Natural killer cell (primary cell): ENCODE data around the gene NUFIP1. TPM values are rescaled to one million over a fixed set of nuclear protein-coding genes. Genes with fewer than 3 reads are reported as not detected.
A peak's percentile ranks its signal among the peaks of the same experiment; 100 is the strongest.

Experiments
- ATAC-seq, 3 donors: fragments of 150-1000 bp in 2 of 3; fragments of 200-7000 bp in 1 of 3; cut with Tn5 transposase; 1 replicate in 1 of 3; 2 replicates in 2 of 3; pipeline ENCODE4 v1.10.0; 2021; ENCODE audit warnings: mild to moderate bottlenecking in 2 of 3, moderate library complexity in 2 of 3
- DNase-seq, 2 donors: peaks; one replicate each; pipeline versions ENCODE4 v3.0.0 to v3.0.0-alpha.2; 2013 to 2021; ENCODE audit warnings: mixed read lengths in 1 of 2
- H3K27ac ChIP-seq: one replicate; pipeline ENCODE4 v1.5.1; 2013; ENCODE audit warnings: mild to moderate bottlenecking, low read length
- H3K27me3 ChIP-seq: one replicate; pipeline ENCODE4 v1.6.1; 2013; ENCODE audit warnings: low read length; ENCODE audit not compliant: control insufficient read depth, insufficient read depth
- H3K36me3 ChIP-seq: one replicate; pipeline ENCODE4 v1.6.1; 2013; ENCODE audit warnings: low read length; ENCODE audit not compliant: control insufficient read depth, insufficient read depth
- H3K4me1 ChIP-seq: one replicate; pipeline ENCODE4 v1.6.1; 2013; ENCODE audit warnings: low read length; ENCODE audit not compliant: control insufficient read depth, insufficient read depth
- H3K4me3 ChIP-seq: one replicate; pipeline ENCODE4 v1.5.1; 2013; ENCODE audit warnings: low read length
- H3K9me3 ChIP-seq: one replicate; pipeline ENCODE4 v1.6.1; 2013; ENCODE audit warnings: low read length; ENCODE audit not compliant: control insufficient read depth, insufficient read depth
- H3K27ac Mint-ChIP-seq, 2 donors: one replicate each; pipeline ENCODE4 v1.8.0; 2022; ENCODE audit warnings: mild to moderate bottlenecking in 2 of 2, mixed read lengths in 2 of 2, moderate library complexity in 1 of 2
- H3K27me3 Mint-ChIP-seq, 2 donors: one replicate each; pipeline ENCODE4 v1.8.0; 2022; ENCODE audit warnings: low read depth in 2 of 2, mixed read lengths in 2 of 2
- H3K36me3 Mint-ChIP-seq: one replicate; pipeline ENCODE4 v1.8.0; 2022; ENCODE audit warnings: mixed read lengths
- H3K4me1 Mint-ChIP-seq, 2 donors: one replicate each; pipeline ENCODE4 v1.8.0; 2022; ENCODE audit warnings: mixed read lengths in 2 of 2
- H3K4me3 Mint-ChIP-seq: one replicate; pipeline ENCODE4 v1.8.0; 2022; ENCODE audit warnings: mild to moderate bottlenecking, moderate library complexity, mixed read lengths
- H3K9me3 Mint-ChIP-seq, 2 donors: one replicate each; pipeline ENCODE4 v1.8.0; 2022; ENCODE audit warnings: mixed read lengths in 2 of 2
- WGBS: methylation state at CpG from one replicate; pipeline ENCODE4 v1.1.7; 2013; ENCODE audit warnings: missing lambda C conversion rate; ENCODE audit not compliant: insufficient coverage; 5-methylcytosine and 5-hydroxymethylcytosine counted together
- intact Hi-C: fragments of 100-400 bp; cut with micrococcal nuclease; formaldehyde crosslinking; loops from one replicate; pipeline ENCODE4 v1.14.2; 2022
- total RNA-seq, 4 donors: library from RNA; stranded (reverse); fragments of 120-200 nt in 1 of 4; gene quantifications; one replicate each; pipeline versions ENCODE4 v1.2.3 to v1.2.4, GENCODE V29; 2013 to 2022
- TF ChIP-seq, protein P1 (sequence below): fragments of 200-600 bp; IDR thresholded peaks from one replicate; pipeline ENCODE4 v1.8.0; 2022; ENCODE audit warnings: antibody characterized with exemption

The NUFIP1 gene
- total RNA-seq: 1 to 10 TPM; 4.1 to 6.2 (median 4.4) TPM
- total RNA-seq (2013): 2.7 TPM

DNA sequence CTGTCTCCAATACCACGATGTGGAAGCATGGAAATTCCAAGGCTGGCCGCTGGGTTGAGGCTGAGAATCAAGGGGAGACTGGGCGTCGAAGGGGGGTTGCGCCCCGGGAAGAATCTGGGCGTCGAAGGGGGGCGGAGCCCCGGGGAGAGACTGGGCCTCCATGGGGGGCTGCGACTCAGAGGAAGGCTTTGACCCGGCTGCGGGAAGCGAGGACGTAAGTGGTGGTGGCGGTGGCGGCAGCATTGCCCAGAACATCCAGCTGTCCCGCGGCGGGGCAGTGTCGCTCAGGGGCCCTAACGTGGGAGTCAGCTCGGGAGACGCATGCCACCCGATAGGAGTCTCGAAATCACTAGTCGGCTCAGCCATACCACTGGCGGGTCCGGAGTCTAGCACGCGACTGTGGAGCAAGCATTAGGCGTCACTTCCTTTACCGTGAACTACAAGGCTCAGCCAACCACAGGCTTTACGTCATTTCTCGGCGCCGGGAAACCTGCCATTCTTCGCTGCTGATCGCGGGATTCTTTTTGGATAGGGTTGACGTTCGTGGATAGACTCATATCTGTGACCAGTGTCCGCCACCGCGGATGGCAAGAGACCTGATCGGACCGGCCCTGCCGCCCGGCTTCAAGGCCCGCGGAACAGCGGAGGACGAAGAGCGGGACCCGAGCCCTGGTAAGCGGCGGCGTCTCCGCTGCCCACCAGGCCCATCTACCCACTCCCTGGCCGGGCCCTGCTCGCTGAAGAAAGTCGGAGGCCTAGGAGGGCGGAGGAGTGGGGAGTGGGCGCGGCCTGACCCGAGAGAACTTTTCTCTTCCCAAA, at the start of gene NUFIP1, which contains the start of gene GPALPP1:
TSS of gene NUFIP1 (minus strand) at position 401 of the 819 bp plus-strand sequence. CDS start at position 366, 35 bp downstream.
TSS of gene GPALPP1 (plus strand) at position 468 of the 819 bp plus-strand sequence. CDS start at position 585, 117 bp downstream.
- Histone ChIP-seq H3K36me3 (no peaks in the 10 kb centered on the region), H3K4me3 (peak within 1 kb of the TSS; percentile 86), H3K9me3 (no peaks in the 10 kb centered on the region), H3K4me1 (peaks cover 25% of the 10 kb centered on the region), H3K27ac (peak within 1 kb of the TSS; percentile 76), H3K27me3 (no peaks in the 10 kb centered on the region)
- Mint-ChIP-seq H3K4me1 (peaks cover 51 to 62% of the 10 kb centered on the region in 2 donors), H3K36me3 (no peaks in the 10 kb centered on the region), H3K27me3 (no peaks in the 10 kb centered on the region), H3K4me3 (peak within 1 kb of the TSS; percentile 99), H3K9me3 (no peaks in the 10 kb centered on the region), H3K27ac (peak within 1 kb of the TSS; percentile 96 to 97)
- intact Hi-C loops: loop anchor here (1.0 kb wide), 1 partner anchor 71 kb away; no protein-coding TSS in a partner anchor
- under 1% methylated on average over 59 of the region's 66 CpGs for WGBS
- peak; percentile 95 to 97 (median 97) for ATAC-seq
- DNase-seq: peak; percentile 89 to 96
- TF ChIP-seq, protein P1, sequence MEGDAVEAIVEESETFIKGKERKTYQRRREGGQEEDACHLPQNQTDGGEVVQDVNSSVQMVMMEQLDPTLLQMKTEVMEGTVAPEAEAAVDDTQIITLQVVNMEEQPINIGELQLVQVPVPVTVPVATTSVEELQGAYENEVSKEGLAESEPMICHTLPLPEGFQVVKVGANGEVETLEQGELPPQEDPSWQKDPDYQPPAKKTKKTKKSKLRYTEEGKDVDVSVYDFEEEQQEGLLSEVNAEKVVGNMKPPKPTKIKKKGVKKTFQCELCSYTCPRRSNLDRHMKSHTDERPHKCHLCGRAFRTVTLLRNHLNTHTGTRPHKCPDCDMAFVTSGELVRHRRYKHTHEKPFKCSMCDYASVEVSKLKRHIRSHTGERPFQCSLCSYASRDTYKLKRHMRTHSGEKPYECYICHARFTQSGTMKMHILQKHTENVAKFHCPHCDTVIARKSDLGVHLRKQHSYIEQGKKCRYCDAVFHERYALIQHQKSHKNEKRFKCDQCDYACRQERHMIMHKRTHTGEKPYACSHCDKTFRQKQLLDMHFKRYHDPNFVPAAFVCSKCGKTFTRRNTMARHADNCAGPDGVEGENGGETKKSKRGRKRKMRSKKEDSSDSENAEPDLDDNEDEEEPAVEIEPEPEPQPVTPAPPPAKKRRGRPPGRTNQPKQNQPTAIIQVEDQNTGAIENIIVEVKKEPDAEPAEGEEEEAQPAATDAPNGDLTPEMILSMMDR: no peak

DNA sequence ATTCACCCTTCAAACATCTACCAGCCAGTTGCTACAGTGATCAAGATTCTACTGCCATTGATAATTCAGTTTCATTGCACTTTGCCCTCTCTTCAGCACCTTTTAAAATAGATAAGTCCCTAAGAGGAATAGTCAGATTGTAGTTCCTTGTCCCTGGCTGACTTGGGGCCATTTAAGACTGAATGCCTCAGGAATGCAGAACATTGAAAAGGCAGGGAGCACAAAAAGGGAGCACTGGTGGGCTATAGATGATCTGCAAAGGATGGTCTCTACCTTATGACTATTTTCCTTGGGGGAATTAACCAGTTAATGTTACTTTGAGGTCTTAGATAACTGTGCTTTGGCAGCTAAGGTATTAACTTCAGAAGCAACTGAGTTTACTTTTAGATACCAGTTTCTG, 46.9 kb upstream of the NUFIP1 start:
- Mint-ChIP-seq H3K9me3 (no peaks in the 10 kb centered on the region), H3K27me3 (no peaks in the 10 kb centered on the region), H3K36me3 (peaks cover 5% of the 10 kb centered on the region), H3K4me3 (no peak overlapping the region), H3K4me1 (no peaks in the 10 kb centered on the region), H3K27ac (no peak overlapping the region)
- H3K27me3 ChIP-seq: no peaks in the 10 kb centered on the region
- no peaks in the 10 kb centered on the region for H3K9me3 ChIP-seq
- no peak overlapping the region for H3K27ac ChIP-seq
- intact Hi-C loops: no loop called here
- H3K4me3 ChIP-seq: no peak overlapping the region
- TF ChIP-seq, protein P1: no peak
- H3K4me1 ChIP-seq: no peaks in the 10 kb centered on the region
- ATAC-seq: no peak
- peaks cover 5% of the 10 kb centered on the region for H3K36me3 ChIP-seq
- no peak for DNase-seq

DNA sequence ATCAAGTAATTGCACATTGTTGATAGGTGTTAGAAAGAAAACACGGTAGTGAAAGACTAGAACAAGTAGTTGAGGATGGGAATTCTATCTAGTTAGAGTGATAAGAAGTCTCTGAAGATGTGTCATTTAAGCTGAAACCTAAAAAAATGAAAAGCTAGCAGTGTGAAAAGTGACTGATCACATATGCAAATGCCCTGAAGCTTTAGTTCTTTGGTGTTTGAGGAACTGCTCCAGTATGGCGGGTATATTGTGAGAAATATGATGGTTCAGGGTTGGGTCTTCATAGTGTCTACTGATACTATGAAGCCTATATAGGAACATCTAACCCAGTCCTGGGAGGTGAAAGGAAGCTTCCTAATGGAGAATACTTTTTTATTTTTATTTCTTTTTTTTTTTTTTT, 45.1 kb upstream of the NUFIP1 start:
- Mint-ChIP-seq H3K36me3 (peaks cover 5% of the 10 kb centered on the region), H3K4me3 (no peak overlapping the region), H3K27ac (no peak overlapping the region), H3K4me1 (no peaks in the 10 kb centered on the region), H3K9me3 (no peaks in the 10 kb centered on the region), H3K27me3 (no peaks in the 10 kb centered on the region)
- ATAC-seq: no peak
- Histone ChIP-seq H3K4me1 (no peaks in the 10 kb centered on the region), H3K9me3 (no peaks in the 10 kb centered on the region), H3K36me3 (peaks cover 5% of the 10 kb centered on the region), H3K4me3 (no peak overlapping the region), H3K27ac (no peak overlapping the region), H3K27me3 (no peaks in the 10 kb centered on the region)
- no peak for DNase-seq
- TF ChIP-seq, protein P1: no peak
- WGBS: 94% methylated on average over 2 of the region's 2 CpGs
- intact Hi-C loops: no loop called here
